DOHH2 (cell line): Measurements from ENCODE around the gene AMACR.

Experiments
- EZH2phosphoT487 ChIP-seq: fragments of 200-600 bp; sonication (generic); IDR thresholded peaks from 2 replicates; pipeline ENCODE4 v1.6.1; 2017; ENCODE audit warnings: borderline replicate concordance, mild to moderate bottlenecking, antibody characterized with exemption, low read length, moderate library complexity, mixed read lengths
- TF ChIP-seq, protein P1 (sequence below): fragments of 200-600 bp; sonication (generic); IDR thresholded peaks from one replicate; pipeline ENCODE4 v1.5.1; 2014; ENCODE audit warnings: antibody characterized with exemption, mild to moderate bottlenecking, low read depth, low read length; ENCODE audit not compliant: poor library complexity, severe bottlenecking

DNA sequence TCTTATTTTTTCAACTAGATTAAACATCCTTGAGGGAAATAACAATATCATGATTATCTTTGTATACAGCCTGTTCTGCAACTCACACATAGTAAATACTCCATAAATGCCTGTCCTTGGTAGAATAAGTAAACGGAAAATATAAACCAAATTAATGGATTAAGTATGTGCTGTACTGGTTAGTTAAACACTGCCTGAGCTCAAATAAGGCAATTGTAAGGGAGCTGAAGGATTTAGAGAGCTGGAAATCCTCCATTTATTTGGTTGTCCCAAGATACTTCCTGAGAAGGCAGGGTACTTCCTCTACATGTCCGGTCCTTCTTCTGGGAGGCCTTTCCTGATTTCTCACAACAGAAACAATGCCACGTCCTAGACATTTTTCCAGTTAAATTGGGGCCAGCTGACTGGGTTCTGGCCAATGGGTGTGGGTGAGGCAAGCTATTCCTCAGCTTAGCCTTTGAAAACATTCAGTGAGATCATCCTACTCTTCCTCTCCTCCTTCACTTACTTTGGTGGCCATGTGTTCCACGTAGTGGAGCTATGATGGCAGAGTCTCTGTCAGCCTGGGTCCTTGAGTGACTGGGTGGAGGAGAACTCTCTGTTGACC lies 43.6 kb upstream of the AMACR start:
- TF ChIP-seq, protein P1, sequence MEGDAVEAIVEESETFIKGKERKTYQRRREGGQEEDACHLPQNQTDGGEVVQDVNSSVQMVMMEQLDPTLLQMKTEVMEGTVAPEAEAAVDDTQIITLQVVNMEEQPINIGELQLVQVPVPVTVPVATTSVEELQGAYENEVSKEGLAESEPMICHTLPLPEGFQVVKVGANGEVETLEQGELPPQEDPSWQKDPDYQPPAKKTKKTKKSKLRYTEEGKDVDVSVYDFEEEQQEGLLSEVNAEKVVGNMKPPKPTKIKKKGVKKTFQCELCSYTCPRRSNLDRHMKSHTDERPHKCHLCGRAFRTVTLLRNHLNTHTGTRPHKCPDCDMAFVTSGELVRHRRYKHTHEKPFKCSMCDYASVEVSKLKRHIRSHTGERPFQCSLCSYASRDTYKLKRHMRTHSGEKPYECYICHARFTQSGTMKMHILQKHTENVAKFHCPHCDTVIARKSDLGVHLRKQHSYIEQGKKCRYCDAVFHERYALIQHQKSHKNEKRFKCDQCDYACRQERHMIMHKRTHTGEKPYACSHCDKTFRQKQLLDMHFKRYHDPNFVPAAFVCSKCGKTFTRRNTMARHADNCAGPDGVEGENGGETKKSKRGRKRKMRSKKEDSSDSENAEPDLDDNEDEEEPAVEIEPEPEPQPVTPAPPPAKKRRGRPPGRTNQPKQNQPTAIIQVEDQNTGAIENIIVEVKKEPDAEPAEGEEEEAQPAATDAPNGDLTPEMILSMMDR = no peak
- no peak for TF ChIP-seq EZH2phosphoT487
